Fibroblast of peridontal ligament (primary cell): ENCODE results near the gene CDK14.
"Not testable (repeated sequence)": the region's sequence is repeated elsewhere in the genome, so short reads cannot be mapped to it uniquely, and the experiment has no call there.

Experiments used
- DNase-seq: peaks from one replicate; pipeline ENCODE4 v3.0.0-alpha.2; 2010; ENCODE audit errors: extremely low read depth

CDK14 gene

DNA sequence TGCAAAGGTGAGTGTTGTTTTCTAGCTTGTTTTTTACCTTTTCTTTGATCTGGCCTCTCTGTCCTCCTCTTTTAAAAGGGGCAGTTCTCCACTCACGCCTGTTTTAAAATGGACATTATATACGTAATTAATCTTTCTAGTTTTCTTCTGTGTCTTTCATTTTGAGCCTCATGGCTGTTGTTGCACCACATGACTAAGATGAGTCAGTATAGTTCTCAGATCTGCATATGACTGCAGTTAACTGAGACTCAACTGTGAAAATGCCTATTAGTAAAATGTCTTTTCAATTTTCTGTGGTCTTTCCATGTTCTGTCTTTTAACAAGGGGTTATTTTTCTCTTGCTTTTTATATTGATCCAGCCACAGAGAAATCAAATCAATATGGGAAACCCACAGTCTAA is 296.1 kb downstream of the CDK14 start:
- peak; percentile 18 for DNase-seq

DNA sequence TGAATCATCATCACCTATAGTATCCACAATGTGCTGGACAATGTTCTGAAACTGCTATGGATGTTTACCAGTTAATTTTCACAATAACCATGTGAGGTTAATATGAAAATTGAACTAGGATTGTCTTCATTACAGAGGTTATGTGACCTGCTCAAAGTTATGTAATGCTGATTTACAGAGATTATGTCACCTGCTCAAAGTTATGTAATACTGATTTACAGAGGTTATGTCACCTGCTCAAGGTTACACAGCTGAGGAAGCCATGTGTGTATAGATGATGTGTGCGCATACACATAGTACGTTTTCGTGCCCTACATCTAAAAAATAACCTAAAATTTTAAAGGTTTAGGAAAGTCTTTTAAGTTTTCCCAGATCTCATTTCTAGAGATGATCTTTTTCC is 298.0 kb downstream of the CDK14 start:
- DNase-seq, result no peak

DNA sequence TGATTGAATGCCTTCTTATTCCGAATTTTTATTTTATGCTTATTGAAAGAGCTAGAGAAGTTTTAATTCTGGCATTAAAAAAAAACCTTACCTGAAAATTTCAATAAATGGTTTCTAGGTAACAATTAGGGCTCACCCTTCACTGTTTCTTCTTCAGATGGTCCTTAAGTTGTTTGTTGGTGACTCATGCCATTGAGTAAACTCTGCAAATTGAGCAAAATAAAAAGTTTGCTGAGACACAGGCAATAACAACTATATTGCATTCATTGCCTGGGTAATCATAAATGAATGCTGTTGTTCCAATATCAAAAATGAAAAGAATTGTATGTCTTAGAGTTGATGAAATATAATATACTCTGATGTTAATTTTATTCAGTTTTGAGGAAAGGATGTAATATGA is 300.3 kb downstream of the CDK14 start:
- DNase-seq, result no peak

DNA sequence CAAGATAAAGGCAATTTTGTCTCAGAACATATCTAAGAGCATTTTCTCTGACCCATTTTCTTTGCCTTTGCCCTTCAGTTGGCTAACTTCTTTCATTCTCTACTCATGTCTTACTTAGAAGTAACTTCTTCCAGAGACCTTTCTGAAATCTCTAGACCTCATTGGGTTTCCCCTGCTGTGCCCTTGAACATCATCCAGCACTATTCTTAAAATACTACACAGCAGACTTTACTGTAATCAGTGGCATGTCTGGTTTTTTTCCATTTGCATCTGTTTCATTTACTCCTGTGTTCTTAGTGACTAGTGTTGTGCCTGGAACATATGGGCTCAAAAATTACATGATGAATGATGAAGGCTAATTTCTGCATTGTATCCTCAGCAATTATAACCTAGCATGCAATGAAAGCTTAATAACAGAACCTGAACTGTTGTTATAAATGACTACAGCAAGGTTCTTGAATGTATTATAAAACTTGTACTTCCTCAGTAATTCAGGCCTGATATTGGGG is 301.9 kb downstream of the CDK14 start:
- no peak for DNase-seq

DNA sequence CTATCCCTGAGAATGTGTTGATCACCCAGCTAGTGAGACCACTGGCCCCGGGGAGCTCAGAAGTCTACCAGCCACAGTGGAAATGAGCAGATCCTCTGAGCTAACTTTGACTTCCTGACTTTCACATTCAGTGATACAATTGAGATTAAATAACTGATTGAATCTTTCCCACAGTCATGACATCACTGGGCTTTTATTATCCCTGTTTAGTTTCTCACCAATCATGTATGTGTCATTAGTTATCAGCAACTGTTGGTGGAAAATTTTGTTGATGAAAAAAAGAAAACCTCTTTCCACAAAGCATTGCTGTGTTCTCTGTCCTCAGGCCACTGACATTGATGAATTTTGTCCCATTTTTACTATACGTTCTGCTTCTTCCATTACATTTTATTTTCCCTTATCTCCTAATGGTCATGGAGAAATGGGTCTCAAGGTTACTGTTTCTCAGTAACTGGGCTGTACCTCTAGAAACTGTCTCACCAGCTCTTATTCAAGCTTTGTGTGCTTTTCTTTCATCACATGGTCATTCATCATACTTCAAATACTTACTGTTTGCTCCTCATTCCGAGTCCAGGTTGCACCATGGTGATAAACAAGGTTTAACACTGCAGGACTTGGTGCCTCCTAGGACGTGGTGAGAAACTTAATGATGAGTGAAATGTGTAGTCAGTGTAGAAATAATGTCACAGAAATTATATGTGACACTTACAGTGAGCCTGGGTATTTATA is 304.7 kb downstream of the CDK14 start:
- no peak for DNase-seq

DNA sequence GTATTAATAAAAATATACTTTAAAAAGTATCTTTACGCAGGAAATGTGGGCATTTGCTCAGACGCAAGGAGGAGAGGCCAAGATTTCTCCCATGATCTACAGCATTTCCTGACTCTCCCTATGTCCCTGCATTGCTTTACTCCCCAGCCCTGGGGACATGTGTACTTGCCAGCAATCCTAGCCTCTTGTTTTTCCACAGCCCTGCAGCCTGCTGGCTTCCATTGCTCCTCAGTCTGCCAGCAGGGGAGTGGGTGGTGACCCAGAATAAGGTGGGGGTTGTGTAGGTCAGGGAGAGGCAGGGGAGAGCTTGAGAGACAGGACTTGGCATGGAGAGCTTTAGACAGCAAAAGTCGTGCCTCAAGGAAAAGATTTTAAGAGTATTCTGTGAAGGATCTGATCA is 307.7 kb downstream of the CDK14 start:
- DNase-seq, result no peak

DNA sequence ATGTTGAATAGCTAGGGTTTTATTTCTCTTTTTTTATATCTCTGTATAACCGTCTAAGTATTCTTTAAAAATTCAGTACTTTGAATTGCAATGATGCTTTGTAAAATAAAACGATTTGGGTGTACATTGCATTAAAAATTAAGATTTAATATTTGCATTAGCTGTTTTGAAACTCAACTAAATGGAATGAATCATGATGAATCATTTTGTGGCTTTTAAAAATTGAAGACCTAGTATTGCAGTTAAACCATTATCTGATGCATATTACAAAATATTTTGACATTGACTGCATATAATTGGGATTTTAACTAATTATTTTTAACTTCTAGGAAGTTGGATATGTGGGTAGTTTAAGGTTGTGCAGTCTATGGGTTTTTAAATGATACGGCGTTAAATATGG is 314.0 kb downstream of the CDK14 start:
- no peak for DNase-seq

DNA sequence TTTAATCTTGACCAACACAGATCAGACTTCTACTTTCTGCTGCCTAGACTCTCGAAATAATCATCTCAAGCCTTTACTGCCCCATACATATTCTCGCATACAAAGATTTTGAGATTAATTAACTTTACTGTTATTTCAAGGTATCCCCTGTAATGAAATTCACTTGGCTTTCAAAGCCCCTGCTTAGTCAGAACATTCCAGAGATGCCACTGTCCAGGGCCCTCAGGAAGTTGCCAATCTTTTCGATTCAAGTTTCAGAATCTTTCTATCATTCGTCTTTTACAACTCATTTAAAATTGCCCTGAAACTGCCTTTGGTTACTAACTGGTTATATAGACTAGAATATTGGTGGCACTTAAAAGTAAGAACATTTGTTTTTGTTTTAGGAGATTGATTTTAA is 320.2 kb downstream of the CDK14 start:
- DNase-seq, result no peak

DNA sequence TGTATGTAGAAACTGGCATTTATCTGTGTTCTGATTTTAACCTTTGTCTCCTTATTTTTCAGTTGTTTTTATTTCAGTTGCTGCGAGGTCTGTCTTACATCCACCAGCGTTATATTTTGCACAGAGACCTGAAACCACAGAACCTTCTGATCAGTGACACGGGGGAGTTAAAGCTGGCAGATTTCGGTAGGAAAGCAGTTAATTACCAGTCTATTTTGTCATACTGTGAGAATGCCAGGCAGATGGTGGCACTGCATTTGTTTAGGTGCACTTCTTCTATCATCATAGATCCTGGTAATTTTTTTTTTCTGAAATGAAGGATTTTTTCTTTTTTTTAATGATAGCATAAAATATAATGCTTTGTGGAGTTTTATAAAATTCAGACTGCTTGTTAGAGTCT is 321.4 kb downstream of the CDK14 start:
- DNase-seq, result no peak

DNA sequence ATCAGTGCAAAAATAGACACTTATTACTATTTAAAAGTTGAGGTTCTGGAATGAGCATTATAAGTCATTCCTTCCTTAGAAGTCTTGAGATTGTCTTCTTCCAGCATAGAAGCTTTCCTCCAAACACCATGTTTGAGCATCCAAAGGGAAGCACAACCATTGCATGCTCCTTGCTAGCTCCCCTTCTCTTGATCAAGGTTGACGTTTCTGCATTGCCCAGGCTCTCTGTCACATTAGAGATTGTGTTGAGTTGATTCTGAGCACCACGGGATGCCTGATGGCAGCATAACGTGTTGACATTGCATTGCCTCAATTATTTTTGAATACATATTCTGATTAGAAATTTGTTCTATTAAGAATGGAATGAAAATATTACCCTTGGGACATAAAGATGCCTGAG is 322.2 kb downstream of the CDK14 start:
- DNase-seq, result no peak

DNA sequence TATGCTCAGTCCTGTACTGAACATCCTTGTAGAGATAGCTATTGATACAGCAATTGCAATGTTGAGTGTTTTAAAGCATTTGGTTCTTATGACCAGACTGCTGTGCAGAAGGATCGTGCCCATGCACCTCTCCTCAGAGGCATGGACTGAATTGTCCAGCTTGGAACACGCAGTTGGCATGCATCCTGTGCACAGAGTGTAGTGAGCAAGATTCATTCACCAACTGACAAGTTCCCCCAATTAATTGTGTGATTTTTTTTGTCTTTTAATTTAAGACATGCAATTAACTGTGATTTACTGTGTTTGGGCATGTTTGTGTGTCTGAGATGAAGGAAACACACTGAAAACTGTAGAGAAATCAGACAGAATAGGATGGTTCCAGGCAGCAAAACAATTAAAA is 323.7 kb downstream of the CDK14 start:
- no peak for DNase-seq

DNA sequence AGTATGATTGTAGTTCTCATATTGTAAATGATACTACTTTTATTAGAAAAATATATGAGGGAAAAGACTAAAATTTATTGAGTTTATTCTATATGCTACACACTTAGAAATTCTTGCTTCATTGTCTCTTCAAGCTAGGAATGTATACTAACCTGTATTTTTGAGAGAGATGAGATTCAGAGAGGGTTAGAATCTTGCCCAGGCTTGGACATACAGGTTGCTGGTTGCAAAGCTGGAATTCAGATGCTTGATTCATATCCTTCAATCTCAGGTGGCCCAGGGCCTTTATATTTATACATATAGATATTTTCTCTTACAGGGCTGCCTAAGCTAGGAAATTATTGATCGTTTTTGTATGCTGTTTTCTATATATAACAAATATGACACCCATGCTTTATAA is 324.2 kb downstream of the CDK14 start:
- no peak for DNase-seq

DNA sequence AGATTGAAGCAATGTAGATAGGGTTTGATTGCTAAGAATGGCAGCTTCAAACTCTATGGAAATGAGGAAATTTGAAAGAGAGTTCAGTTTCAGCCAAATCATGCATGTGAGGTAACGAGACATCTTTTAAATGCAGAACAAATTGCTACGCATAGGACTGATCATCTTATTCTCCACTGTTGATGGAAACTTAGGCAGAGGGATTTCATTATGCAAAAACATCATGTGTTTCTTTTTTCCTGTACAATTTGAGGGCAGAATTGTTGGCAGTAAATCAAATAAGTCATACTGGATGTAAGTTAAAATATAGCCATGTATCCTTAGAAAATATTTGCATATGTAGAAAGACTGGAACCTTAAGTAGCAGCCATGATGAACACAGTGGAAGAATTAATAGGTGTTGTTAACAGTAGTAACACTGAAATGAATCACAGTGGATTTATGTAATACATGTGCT is 327.4 kb downstream of the CDK14 start:
- DNase-seq, result peak; percentile 59

DNA sequence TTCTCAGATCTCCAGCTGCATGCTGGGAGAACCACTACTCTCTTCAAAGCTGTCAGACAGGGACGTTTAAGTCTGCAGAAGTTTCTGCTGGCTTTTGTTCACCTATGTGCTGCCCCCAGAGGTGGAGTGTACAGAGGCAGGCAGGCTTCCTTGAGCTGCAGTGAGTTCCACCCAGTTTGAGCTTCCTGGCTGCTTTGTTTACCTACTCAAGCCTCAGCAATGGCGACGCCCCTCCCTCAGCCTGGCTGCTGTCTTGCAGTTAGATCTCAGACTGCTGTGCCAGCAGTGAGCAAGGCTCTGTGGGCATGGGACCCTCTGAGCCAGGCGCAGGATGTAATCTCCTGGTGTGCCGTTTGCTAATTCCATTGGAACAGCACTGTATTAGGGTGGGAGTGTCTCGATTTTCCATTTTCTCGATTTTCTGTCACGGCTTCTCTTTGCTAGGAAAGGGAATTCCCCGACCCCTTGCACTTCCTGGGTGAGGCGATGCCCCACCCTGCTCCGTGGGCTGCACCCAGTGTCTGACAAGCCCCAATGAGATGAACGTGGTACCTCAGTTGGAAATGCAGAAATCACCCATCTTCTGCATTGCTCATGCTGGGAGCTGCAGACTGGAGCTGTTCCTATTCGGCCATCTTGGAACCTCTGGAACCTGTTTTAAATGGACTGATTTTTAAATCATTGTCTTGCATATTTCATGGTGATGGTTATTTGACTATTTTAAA is 332.7 kb downstream of the CDK14 start:
- DNase-seq, result not testable (repeated sequence)

DNA sequence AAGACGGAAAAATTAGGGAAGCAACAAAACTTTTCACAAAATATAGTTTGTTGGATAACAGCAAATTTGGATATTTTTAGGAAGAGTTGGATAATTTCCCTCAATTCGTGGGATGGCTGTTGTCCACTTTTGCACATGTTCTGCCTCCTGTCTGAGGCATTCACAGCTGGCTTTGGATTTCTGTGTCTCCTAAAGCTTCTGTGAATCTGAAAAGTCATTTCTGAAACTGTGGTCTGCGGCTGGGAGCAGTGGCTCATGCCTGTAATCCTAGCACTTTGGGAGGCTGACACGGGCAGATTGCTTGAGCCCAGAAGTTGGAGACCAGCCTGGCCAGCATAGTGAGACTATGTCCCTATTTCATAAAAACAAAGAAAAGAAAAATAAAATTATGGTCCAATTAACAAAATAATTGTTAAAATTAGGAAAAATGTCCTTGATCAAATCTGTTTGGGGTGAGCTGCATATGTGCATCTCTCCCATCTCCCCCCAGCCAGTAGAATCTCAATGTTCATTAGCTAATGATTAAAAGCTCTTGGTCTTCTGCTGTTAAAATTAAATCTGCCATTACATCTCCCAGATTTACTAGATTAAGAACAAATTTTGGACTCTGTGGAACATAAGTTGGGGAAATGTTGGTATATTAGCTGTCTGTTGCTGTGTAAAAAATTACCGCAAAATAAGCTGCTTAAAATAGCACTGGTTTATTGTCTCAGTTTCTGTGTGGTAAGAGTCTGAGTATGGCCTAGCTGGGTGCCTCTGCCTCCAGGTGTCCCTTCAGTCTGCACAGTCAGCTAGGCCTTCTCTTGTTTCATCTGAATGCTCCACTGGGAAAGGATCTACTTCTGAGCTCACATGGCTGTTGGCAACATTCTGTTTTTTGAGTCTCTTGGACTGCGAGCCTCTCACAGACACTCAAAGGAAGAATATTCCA is 336.1 kb downstream of the CDK14 start:
- peak; percentile 51 for DNase-seq

DNA sequence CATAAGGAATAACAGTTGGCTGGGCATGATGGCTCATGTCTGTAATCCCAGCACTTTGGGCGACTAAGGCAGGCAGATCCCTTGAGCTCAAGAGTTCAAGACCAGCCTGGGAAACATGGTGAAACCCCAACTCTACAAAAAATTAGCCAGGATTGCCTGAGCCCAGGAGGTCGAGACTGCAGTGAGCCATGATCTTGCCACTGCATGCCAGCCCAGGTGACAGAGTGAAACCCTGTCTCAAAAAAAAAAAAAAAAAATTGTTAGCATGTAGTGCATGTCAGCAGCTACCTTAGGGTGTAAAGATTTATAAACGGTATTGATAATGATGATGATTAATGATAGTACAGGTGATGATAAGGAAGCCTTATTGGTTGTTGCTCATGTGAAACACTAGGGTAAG is 336.9 kb downstream of the CDK14 start:
- DNase-seq, result no peak

DNA sequence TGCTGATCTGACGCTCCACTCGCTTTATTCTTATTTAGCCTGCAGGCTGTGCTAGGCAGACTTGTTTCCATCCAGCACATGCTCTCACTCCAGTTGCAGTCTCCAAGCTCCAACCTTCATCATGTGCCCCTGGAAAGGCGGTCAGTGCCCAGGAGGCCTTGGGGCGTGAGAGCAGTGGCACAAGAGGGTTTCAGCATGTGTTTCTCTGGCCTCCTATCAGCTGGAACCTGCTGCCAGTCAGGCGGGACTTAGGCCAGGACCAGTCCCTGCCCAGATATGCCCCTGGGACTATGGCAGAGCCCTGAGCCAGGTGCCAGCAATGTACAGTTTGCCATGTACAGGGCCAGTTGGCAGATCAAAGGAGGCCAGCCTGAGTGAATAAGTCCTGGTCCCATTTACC is 337.9 kb downstream of the CDK14 start:
- DNase-seq, result no peak

DNA sequence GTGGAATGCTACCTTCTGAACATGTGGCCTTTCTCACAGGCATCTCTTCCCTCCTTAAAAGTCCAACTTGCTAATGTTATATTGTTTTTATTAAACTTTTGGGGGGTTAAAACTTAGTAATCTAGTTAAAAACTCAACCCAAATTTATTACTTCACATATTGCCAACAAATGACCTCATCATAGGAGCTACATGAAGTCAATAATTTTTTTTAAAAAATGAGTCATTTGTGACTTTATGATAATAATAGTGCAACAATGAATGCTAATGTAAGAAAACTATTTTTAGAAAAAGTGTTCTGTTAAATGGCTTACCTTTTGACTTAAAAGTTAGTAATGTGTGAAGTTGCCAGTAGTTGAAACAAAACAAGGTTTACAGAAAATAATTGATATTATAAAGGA is 342.2 kb downstream of the CDK14 start:
- DNase-seq, result no peak

DNA sequence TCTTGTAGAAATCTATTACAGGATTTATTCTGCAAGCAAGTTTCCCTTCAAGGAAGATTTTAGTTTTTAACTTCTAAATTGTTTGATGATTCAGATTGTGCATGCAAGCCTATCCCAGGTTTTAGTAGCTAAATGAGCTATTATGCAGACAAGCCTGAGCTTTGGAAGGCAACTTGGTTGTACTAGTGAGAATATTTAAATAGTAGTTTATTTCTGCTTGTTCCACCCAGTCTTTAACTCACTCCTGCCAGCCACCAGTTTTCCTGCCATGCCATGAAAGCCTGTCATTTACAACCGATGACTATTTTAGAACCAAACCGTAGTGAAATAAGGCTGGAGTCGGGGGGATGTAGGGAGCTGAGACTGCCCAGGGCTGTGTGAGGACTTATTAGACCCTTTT is 343.5 kb downstream of the CDK14 start:
- no peak for DNase-seq

DNA sequence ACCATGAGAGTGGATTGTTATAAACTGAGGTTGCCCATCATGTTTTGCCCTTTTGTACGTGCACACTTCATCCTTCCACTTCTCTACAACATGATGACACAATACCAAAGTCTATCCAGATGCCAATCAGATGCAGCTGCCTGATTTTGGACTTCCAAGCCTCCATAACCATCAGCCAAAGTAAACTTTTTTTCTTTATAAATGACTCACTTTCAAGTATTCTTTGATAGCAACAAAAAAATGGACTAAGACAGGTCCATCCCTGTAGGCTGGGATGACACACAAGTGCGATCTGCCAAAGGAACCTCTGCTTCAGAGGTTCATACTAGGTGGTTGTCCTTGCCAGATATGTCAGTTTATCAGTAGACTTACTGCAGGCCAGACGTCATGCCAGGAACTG is 347.9 kb downstream of the CDK14 start:
- peak; percentile 15 for DNase-seq

DNA sequence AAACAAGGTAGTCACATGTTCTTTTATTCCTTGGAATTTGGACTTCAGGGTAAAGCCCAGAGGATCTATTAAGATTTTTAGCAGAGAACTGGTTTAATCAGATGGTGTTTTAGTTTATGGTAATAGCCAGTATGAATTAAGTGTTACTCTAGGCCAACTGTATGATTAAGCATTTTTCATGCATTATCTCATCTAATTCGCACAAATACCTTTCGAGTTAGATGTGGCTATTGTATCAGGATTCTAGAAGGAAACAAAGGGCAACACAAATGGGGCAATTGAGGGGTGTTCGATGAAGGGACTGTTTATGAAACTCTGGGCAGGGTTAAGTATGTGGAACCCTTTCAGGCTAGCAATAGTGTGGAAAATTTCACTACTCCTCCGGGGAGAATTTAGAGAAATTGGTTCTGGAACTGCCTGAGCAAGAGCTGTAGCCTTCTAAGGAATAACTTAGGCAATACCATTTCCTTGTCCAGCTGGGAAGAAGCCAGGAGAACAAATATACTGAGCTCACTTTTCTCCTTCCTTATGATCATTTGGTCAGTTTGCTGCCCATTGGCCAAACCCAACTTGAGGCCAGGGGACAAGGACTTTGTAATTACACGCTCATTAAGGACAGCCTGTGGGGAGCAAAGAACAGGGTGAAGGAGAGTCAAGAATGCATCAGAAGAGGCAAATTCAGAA is 349.1 kb downstream of the CDK14 start:
- peak; percentile 85 for DNase-seq
